Epidermal melanocyte (primary cell): Measurements from ENCODE around the gene STARD13.

ENCODE experiments used
- DNase-seq: peaks from one replicate; pipeline ENCODE4 v3.0.0; 2011; ENCODE audit warnings: low spot score; ENCODE audit not compliant: insufficient read length

Gene STARD13

DNA sequence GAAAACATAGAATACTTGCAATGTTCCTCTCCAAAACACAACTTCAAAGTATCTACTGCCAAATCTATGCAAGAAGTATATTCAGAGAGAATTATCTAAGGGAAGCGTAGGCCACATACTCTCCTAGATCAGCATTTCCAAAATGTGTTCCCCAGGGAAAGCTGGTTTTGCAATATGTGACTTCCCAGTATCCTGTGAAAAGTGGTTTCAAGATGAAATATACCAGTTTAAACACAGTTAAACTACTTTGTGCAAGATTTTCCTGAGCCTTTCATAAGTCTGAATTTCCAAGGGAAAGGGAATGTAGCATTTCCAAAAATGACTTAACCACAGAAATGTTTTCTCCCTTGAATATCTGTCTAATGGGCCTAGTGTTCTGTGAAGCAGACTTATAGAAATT, 7.6 kb downstream of the STARD13 start:
- DNase-seq = no peak

DNA sequence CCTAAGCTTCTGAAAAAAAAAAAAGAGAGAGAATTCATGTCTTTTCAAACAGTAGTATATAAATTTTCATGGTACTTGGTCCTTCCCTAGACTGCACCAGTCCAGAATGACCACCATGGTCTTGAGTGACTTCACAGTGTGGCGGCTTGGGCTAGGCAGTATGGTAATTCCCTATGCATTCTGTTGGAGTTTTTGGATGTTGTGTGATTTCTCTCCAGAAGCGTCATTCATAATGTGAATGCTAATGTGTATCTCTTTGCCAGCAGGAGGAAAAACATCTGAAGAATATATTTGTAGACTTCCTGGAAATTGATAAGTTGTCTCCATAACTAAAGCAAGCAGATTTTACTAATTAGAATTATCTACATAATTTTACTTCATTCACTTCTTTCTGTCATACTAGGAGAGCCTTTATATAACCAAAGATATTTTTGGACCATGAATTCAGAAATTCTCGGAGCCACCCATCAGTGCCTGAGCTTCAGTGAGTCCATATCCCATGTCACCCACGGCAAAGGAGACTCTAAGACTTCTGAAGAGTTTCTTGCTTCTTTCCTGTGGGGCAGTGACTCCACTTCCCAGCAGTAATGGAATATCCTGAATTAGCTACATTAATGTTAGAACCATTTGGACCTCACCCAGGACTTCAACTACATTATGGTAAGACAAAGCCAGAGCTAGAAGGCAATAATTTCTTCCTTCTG, 8.4 kb downstream of the STARD13 start:
- DNase-seq = no peak

DNA sequence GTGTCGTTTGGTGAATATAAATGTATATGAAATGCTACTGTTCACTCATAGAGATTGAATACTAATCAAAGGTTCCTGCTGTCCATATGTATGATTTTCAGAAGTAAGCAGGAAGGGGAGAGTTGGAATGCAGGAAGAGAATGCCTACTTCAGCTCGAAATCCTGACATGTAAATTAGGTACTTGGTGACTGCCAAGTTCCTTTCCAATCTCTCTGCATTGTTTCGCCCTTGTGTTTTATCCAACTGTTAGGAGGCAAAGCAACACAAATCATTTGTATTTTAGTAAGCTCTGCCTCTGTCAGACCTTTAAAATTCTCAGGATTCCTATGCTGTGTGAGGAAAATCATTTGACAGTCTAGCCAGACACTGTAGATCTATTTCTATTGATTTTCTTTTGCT, 9.0 kb downstream of the STARD13 start:
- no peak for DNase-seq

DNA sequence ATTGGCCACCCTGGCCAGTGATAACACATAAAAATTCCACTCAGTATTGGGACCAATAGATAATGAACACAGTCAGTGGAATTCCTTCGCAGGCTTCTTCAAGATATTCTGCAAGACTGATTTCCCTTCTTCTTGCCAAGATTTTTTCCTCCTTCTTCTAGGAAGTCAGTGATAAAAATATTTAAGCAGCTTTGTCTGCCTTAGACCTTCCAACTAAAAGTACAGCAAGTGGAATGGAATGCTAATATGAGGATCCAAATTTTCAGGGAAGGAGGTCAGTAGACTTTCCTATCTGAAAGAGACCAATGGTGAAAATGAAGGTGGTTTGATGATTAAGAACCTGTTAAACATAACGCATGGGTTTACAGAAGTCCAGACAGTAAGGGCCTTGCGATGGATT, 9.6 kb downstream of the STARD13 start:
- DNase-seq = no peak

DNA sequence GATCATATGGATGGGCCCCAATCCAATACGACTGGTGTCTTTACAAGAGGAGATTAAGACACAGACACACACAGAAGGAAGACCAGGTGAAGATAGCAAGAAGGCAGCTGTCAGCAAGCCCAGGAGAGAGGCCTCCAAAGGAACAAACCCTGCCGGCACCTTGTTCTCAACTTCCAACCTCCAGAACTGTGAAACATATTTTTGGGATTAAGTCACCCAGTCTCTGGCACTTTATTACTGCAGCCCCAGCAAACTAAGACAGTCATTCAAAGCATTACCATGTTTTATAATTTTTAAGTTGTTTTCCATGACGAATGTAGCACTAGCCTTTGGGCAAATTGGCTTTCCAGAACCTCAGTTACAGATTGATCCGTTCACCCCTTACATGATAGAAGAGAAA, 11.3 kb downstream of the STARD13 start:
- DNase-seq = no peak

DNA sequence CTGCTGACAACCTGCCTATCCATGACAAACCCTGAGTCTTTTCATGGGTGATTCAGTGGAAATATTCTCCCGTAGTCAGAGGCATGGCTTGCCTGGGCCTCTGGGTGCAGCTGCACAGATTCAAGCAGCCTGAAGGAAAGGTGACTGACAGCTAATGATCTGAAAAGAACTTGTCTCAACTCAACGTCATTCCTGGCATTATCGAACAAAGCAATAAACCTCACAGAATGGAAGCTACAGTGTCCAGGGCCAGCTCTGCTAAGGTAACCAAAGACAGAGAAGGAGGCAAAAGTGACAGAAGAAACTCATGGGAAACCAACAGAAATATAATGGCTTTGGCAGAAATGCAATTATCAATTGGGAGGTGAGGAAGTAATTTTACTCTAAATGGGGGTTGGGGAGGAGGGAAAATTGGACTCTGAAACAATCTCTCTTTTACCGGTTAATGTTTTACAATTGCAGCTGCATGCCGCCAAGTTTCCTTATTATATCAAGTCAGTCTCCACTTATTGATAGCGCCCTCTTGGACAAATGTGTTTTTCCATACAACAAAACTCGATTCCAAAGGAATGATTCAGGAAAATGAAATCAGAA, 12.9 kb downstream of the STARD13 start:
- DNase-seq = no peak

DNA sequence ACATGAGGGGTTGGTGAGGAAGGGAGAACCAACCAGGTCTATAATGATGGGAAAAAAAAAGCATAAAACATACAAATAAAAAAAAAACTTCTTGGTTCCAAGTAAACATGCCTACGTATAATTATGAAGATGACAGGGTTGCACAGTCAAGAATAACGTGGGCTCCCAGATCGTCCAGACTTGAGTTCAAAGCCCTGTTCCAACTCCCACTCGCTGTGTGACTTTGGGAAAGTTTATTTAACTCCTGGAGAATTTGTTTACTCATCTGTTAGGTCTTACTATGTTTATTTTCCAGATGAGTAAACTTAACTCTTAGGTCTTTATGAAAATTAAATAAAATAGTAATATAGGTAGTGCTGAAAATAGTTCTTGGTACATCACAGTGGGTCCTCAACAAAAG, 13.8 kb downstream of the STARD13 start:
- no peak for DNase-seq

DNA sequence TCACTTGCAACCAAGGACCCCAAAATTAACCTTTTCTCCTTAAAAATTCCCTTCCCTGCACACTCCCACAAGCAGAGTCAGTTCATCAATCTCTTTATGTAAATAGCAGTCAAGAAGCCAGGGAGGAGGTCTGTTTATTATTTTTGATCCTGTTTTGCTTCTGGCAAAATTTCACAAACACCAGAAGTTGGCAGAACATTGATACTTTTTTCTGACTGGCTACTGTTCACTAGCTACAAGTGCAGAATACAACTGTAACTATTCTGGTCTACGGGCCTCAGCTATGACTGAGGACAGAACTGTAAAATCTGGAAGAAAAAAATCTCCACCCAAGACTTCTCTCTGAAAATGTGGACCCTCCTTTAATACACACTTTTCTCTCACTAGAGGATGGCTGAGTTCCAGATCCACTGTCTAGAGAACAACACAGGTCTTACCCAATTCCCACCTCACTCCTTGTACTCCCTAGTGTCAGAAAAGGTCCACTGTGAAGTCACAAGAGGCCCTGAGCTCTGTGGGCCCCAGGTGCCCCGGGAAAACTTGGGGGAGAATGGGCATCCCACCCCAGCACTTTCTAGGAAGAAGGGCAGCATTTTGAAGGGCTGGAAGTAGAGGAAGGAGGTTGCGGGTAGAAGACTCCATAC, 14.5 kb downstream of the STARD13 start:
- DNase-seq = peak; percentile 63

DNA sequence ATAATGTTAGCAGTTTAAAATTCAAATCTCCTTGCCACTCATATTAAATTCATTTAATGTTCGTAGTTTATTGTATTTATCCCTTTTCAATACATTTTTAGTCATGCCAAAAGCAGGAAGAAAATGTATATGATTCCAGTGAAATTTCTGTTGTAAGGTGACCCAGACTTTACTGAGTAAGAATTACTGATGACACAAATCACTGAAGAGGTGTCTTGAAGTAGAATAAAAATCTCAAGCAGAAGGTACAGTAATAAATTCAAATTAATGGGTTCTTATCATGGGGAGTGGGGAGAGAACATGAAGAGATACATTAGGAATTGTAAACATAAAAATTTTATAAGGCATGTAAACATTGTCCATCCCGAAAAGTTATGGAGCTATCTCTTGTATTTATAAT, 19.9 kb downstream of the STARD13 start:
- DNase-seq = no peak

DNA sequence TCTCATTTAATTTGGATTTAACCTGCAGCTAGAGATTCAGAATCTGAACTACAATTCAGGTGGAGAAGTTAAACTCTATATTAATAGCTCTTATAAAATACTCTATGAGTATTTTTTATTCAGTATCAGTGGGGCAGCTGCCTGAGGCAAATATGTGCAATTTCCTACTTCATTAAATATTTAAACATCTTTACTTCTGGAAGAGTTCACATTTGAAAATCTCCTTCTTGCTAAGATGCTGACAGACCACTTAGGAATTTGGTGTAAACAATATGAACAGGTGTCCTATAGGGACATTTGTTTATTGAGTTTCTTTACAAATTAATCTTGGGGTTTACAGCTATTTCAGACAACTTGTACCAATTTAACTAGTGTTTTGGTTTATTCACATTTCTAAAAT, 20.4 kb downstream of the STARD13 start:
- no peak for DNase-seq

DNA sequence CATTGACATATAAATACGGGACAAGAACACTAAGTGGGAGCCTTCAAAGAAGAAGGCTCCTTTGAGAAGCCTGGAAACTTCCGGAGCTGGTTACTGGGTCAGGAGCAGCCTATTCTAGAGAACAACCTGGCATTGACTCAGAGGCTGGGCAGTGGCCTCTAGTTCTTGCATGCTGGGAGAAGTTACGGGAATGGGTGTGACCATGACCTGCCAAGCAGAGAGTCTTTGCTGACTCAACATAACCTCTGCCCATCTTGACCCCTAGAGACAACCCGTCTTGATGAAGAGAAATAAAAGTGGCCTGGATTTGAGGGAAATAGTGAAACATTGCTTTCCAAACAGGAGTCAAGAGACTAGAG, 21.0 kb downstream of the STARD13 start:
- DNase-seq = no peak

DNA sequence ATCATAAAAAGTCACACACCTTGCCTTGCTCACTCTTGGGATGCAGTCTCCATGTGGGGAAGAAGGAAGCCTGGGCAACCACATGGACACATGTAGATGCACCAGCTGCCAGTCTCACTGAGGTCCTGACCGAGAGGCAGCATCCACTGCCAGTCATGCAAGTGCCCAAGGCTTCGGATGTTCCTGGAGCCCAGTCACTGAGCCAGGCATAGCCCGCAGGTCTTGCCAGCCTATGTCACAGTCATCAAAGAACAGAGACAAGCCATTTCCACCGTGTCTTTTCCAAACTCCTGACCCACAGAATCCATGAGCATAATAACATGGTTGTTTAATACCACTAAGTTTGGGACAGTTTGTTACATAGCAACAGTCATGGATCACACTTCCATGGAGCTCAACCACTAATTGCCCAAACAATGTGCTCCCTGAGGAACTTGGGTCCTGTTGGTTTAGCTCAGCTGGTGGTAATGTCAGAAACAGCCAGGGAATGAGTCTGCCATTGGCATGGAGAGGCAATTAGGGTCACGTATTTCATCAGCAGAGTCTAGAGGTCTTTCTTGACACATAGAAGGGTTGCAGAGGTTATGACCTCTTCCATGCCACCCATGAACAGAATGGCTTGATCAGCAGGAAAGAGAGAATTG, 21.5 kb downstream of the STARD13 start:
- DNase-seq = no peak

DNA sequence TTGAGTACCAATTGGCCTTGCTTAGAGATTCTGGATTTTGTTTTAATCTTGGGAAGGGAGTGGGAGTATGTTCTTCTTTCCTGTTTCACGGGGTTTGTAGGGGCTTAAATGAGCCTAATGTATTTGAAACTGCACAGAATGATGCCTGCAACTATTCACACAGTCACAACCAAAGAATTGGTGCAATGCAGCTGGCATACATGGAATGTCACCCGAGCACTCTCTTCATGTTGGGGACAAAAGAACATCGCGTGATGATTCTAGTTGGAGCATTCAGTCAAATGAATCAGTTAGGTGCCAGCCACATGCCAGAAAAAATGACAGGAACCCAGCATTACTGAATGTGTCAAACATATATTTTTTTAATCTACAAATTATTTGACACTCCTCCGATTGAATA, 22.1 kb downstream of the STARD13 start:
- no peak for DNase-seq

DNA sequence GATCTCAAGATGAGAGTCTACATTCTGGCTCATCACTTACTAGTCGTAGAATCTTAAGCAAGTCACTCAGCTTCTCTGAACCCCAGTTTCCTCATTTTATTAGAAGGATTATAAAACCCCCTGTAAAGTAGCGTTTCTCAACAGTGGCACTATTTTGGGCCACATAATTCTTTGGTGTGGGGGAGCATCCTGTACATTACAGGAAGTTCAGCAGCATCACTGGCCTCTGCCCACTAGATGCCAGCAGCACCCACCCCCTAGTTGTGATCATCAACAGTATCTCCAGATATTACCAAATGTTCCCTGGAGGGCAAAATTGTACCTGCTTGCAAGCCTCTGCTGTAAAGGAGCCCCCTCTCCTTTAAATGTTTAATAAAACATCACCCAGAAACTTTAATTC, 22.6 kb downstream of the STARD13 start:
- no peak for DNase-seq

DNA sequence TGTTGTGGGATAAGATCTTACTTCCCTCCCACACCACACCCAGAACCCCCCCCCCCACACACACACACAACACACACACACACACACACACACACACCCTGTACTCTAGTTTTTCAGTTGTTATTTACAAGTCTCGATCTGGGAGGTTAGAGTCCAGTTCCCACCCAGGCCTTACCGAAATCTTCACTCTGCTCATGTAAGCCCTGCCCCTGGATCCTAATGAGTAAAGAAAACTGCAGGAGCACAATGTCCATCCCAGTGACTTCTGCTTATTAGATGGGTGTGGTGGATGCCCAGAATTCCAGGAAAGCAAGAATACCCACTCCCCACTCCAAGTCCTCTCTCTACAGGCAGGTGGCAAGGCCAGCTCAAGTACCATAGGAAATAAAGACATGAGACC, 23.0 kb downstream of the STARD13 start:
- no peak for DNase-seq

DNA sequence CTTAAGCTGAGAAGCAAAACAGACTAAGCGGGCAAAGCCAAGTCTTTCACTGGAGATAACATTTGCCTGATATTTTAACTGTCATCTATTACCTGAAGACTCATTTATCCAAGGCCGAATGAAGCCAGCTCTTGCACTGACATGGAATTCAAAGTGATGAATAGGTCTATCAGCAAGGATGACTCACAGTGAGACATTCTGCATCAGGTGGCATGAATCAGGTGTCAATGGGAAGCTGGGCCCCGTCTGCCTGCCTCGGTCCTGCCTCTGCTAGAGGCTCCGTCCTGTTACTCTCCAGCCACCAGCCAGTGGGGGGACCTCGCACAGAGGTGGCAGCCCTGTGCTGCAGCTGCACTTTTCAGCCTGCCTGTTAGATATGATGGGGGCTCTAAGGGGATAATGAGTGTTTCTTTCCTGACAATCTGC, 23.5 kb downstream of the STARD13 start:
- no peak for DNase-seq

DNA sequence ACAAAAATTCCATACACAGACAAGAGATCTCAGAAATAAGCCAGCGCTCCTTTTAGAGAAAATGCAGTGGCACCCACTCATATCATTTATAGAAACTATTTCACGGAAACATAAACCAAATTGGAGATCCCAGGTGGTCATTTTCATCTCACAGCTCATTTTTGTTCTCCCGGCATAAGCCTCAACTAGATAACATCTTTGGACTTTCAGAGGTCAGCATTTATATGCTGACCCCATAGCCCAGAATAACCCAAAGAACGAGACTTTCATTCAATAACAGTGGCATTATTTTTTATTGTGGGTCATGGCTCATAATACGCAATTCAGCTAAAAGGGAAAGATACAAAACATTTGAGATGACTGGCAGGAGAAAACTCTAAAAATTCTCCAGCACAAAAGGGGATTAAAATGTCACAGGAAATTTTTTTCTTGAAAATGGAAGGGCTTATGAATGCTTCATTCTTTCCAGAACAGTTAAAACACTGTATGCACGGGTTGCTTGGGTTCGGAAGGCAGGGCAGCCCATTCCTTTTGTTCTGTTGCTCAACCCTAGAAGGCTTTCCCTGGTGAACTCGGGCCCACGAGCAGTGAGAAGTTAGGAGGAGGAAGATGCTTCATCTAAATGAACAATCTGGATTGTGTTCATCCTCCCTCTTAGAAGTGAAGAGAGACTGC, 24.0 kb downstream of the STARD13 start:
- DNase-seq = no peak

DNA sequence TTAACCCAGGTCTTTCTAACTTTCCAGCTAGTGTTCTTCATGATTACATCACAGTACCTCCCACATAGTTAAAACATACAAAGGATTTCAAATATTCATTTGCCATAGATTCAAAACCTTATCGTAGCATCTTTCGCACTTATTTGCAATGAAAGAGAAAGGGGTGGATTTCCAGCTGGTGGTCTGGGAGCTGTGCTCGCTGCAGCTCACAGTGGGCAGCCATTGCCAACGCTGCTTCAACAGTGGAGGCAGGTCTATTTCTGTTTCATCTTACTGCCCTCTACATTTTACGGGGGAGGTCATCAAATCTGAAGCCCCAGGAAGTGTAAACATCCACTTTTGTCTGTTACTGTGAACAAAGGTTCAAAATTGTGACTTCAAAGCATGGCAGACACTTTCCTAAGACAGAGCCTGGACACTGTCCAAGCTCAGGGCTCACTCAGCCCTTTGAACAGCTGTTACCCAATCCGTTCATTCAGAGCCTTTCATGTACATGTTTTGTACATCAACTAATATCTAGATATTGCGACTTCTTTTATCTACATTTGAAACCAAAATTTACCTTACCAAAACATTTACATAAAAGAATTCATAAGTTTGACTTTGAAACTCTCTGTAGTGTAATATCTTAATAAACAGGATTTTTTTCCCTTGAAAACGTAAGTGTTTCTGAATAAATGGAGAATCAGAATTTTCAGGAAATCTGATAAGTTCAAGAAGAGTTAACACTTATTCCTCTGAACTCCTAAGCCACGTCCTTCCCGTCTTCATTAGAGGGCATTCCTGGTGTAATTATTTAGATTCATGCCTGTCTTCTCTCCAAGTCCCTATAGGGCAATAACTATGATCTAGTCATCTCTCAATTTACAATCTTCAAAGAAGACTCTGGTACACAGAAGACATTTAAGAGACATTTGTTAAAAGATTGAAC, 25.1 kb downstream of the STARD13 start:
- no peak for DNase-seq

DNA sequence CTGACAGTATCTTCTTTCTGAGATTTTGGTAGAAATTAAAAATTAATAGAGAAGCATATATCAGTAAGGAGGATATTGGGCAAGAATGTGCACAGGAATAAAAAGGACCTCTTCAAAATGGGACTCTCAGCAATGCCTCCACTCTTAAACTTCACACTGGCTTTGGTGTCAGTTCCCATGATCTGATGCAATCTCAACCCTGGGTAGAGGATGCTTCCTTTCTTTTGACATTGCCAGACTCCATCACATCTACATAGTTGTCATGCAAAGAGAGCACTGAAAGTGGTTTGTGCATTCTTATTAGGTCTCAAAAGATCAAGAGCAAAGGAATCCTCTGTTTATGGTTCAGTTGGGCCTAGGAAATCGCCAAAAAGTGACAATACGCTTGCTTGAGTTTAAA, 26.3 kb downstream of the STARD13 start:
- no peak for DNase-seq

DNA sequence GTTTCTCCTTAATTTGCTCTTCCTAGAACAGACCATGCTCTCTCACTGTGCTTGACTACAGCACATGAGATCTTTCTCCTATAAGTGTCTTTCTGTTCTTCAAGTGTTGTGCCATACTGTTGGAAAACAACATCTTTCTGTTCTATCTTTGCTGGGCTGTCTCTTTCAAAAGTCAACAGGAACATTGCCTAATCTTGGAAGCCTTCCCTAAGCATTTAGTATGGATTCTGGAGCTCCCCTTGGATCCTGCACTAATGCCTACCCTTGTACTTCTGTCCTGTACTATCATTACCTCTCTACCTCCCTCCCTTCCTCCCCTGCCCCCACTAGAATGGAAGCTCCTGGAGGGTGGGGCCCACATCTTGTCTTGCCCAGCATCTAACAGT, 26.8 kb downstream of the STARD13 start:
- no peak for DNase-seq
